ENCODE data around the gene COL25A1.
"Not testable (repeated sequence)": the region's sequence is repeated elsewhere in the genome, so short reads cannot be mapped to it uniquely, and the experiment has no call there.

COL25A1 gene

DNA sequence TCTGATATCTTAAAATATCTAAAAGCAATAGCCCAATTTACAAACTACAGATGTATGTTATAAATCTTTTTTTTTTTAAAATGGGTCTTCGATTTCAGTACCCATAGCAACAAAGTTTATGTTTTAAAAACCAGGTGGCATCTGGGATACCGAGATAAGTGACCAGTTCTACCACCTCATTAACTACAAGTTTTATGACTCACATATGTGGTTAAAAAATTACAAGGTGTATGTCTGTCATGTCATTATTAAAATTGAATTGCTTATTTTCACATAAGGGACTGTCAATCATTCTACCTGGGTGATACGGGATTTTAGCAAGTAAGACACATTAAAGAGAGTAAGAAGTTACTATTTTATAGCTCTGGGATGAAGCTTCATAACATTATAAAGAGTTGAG is 347.6 kb downstream of the COL25A1 start:
- DNase-seq (ENCODE audit: low spot score), result no peak

DNA sequence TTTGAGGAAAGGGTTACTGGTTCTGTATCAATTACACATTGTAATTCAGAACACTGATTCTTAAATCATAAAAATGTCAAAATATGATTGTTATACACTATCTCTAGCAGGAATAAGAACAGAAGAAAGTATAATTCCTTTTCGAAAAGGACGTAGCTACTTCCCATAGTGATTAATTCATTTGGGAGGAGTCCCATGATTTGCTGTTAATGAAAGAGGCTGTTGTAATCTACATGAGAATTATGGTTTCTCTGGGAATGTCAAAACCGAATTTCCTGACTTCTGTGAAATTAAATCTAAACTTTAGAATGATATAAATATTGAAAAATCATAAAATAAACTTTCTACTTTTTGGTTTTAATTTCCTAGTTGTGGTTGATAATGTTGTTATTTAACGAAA is 348.5 kb downstream of the COL25A1 start:
- DNase-seq (ENCODE audit: low spot score), result no peak

DNA sequence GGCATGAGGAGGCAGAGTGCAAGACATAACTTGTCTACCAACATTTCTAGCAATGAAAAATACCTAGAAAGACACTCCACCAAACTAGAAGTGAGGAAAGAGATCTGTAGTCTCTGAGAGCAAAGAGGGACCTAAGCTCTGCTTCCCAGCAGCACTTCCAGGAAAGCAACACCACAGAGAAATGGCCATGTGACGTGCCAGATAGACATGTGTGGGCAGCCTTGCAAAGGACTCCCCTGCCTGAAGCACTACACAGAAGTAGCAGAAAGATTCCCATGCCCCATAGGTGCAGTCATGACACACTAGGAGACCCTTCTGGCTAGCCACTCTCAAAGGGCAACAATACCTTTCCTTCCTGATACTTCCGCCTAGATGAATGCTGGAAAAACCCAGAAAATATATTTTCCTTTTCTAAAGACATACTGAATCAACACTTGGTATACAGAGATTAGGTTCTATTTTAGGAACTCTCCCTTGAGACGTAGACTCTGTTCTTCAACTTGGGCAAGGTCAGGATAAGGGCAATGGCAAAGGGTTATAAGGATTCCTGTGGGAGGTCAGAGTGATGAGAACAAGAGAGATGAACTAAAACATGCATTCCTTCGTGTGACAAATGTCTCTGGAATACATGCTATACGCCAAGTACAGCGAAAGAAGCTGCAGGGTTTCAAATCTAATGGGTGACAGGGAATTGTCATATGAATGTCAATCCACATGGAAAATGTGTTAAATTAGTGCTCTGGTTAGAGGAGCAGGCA is 352.1 kb downstream of the COL25A1 start:
- no peak for DNase-seq (ENCODE audit: low spot score)

DNA sequence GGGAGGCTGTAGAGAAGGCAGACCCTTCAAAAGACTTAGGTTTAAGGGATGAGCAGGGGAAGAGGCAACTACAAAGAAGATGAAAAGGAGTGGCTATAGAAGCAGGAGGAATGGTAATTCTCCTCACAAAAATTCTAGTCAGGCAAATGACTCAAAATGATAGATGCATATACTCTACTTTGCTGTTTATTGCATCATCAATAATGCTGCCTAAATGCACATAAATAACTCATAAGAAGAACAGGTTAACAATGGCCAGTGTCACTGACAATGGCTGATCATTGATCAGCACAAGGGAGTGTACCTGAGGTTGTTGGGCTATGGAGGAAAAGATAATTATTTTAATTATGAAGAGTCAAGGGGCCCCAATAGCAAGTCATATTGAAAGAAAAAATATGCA is 354.9 kb downstream of the COL25A1 start:
- DNase-seq (ENCODE audit: low spot score), result no peak

DNA sequence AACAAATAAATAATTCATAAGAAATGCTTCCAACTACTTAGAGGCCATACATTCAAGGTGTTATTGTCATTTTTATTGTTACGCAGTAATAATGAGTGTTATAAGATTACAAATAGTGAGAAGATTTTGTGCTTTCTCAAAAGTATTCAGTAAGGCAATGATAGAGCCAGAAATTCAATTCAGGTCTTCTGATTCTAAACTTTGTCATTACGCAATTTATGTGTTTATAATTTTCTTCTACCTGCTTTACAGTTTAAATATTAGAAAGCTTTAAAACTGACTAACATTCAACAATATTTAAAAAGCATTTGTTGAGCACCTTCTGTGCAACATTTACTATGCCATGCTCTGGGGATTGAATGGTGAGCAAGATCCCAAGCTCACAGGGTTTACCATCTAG is 356.2 kb downstream of the COL25A1 start:
- DNase-seq (ENCODE audit: low spot score), result no peak

DNA sequence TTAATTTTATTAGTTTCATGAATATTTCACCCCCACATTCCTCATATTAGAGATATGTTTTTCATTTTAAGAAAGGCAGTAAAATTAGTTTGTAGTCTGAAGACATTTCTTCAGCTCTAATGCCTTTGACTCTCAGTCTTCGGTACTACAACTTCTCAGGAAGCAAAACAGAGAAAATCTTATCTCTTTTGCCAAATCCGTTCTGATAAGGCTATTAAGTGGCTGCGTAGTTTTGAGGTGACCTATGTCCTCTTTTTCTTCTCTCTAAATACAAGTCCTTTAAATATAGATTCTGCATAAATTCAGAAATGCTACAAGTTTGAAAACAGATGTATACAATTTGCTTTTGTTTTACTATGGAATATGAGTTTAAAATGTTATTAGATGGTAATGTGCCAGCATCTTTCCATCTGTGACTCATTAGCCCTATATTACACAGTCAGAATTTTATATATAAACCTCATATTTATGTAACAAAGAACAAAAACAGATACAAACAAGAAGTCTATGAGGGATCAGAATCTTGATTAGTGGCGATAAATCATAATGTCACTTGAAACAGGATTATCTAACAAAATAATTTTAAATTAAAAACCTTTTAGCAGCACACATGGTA is 358.4 kb downstream of the COL25A1 start:
- DNase-seq (ENCODE audit: low spot score), result no peak

DNA sequence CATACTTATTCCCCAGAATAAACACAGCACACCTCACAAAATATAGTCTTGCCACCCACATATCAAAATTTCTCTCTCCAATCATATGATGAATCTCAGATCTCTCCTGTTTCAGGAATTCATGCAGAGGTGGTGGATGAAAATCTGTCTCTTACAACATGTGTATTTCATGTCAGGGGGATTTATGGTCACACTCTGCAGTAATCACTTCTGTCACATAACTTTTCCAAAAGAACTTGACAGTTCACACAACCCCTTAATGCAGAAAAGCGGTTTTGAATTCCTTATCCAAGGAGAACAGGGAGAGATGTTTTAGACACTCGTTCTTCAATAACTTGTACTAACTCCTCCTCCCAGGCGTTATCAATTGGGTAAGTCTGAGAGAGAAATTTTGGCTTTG is 359.1 kb downstream of the COL25A1 start:
- no peak for DNase-seq (ENCODE audit: low spot score)

DNA sequence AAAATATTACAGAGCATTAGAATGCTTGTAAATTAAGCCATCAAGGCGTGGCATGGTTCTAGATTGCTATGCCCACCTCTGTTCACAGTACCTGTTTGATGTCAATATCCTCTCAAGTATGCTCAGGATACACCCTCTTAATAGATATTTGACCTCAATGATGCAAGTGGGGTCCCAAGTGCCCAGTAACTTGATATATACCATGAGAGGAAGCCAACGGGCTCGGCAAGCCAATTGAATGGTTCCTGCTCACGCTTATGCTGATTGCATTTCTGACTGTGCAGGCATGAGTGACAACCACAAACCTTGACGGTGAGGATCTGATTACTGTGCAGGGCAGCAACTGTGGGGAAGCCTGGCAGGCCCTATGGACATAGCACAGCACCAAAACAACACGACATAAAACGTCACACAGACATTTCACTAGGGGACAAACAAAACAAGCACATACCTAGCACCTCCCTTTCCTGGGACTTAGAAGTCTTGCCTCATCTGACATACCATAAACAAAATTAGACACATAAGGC is 360.5 kb downstream of the COL25A1 start:
- no peak for DNase-seq (ENCODE audit: low spot score)

DNA sequence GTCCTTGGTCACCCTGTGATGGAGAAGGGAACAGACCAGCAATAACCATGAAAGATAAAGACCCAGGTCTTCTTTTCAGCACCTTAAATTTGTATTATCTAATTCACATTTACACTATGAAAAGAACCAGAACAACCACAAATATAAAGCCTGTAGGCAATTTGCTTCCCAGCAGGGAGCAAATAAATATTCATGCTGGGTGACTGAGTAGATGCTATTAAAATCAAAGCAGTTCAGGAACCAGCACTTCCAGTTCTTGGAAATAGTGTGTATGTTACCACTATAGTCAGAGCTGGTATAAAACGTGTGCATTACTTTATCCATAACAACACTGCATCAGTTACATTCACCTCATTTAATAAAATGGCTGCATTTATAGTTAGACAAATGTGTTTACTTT is 361.8 kb downstream of the COL25A1 start:
- DNase-seq (ENCODE audit: low spot score), result no peak

DNA sequence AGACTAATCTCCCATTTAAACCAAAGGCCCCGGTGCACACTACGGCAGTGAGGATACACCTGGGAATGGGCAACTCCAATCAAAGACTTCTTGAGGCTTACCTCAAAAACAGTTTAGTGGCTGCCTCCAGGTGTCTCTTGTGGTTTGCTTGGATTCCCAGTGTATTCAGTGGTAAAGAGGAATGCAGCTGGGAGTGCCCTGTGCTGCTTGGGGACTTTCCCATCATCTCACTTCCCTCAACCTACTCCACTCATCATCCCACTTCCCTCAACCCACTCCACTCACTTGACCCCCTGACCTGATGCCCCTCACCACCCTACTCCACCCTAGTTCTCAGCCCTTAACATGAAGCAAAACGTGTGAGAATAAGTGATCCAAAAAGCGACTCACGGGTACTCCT is 362.3 kb downstream of the COL25A1 start:
- DNase-seq (ENCODE audit: low spot score), result no peak

DNA sequence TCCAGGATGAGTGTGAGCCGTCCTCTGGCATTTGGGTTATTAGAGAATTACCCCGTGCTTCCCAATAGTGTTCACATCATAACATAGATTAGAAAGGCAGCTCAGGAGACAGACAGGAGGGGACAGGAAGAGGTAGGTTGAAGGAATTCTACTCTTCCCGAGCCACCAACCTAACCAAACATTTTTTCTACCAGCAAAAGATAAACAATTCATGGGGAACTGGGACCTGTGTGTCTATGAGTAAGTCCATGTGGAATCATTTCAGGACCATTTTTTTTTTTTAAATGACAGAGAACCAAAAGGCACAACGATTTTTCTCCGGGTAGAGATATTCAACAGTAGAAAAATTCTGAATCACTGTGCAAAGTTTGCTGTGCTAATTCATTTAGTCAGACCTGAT is 365.4 kb downstream of the COL25A1 start:
- DNase-seq (ENCODE audit: low spot score), result no peak

DNA sequence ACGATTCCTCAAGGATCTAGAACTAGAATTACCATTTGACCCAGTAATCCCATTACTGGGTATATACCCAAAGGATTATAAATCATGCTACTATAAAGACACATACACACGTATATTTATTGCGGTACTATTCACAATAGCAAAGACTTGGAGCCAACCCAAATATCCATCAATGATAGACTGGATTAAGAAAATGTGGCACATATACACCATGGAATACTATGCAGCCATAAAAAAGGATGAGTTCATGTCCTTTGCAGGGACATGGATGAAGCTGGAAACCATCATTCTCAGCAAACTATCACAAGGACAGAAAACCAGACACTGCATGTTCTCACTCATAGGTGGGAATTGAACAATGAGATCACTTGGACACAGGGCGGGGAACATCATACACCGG is 368.5 kb downstream of the COL25A1 start:
- DNase-seq (ENCODE audit: low spot score), result not testable (repeated sequence)

DNA sequence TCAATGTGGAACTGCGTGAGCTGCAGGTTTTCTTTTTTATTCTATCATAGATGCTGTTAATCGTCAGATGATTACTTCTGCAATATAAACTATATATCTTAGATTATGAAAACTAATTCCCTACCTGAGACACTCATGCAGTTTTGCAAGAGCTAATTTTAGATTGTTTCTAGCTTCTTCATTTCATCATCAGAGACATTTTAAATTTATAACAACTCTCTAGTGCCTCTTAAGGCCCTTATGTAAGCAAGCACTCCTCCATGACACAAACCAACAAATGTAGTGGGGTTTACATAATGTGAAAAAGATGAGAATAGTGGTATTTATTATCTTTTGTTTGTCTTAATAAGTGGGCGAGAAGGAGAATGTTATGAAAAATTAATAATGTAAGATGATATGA is 369.4 kb downstream of the COL25A1 start:
- no peak for DNase-seq (ENCODE audit: low spot score)

DNA sequence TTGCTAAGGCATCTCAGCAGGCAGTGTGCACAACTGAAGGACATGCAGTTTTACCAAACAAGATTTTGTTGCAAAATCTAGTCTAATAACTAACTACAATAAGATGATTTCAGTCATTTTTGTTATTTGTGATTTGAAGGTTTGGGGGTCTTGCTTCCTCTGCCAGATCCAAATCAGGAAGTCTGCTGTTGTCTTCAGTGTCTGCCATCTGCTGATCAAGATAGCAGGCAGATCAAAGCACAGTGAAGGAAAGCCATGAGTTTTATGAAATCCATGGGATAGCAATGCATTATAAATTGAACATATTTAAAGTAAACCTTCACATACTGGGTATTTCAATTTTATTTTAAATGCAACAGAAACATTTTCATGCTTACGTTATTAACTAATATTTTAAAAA is 370.5 kb downstream of the COL25A1 start:
- no peak for DNase-seq (ENCODE audit: low spot score)

DNA sequence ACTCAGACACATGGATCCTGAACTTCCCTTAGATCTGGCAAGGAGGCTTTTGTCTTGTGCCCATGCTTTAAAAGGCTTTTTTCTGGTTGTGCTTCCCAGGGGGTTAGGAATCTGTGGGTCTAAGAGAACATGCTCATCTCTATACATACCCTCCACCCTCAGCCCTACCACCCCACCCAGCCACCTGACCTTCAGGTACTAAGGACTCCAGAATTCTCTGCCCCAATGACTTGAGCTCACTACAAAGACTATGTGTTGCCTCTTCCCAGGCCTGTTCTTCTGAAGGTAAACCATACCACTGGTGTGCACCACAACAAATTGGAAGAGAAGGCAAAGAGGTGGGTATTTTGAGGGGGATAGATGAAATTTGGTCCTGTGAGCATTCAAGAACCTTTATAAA is 372.3 kb downstream of the COL25A1 start:
- DNase-seq (ENCODE audit: low spot score), result no peak

DNA sequence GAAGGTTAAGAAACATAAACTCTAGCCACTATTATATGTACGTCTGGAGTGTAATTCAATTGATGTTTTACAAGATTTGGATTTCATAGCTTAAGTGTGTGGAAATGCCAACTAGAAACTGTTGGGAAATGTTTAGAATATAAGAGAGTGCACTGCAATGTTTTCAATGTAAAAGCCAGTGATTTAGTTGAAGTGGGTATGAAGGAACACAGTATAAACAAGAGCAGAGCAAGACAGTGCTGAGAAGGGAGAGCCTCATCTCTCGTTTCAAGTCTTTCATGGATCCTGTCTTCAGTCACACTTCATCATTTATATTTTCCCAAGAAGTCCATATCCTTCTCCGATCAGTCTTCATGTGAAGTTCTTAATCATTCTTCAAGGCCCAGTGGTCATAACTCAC is 375.7 kb downstream of the COL25A1 start:
- no peak for DNase-seq (ENCODE audit: low spot score)

DNA sequence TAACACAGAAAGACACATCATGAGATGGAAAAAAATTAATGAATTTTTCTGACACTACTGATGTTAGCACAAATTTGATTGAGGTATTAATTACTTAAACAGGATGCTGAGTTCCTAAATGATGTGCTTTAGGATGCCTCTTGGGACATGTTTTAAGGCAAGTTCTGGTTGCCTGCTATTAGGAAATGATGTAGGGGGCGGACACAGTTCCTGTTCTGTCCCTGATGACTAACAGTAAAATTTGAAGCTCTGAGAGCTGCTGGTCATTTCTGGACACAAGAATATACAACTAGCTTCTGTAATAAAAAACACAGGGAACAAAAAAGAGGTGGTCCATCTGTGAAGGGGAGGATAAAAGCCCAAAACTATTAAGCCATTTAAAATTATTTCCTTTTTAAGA is 376.4 kb downstream of the COL25A1 start:
- DNase-seq (ENCODE audit: low spot score), result no peak

DNA sequence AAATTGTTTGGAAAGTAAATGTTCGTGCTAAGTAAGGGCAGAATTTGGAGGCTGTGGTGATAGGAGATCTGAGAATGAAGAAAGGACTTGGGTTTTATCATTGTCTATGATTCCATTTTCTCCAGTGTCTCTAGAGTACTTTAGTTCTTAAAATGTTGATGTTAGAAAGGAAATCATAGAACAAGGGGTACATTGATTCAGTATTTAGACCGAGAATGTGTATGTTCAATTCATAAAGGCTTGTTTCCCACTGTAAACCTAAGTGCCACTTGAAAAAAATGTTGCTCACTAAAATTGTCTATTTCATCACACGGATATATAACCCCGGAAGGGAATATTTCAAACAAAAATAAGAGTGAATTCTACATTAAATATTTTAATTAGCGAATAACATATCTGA is 380.3 kb downstream of the COL25A1 start:
- DNase-seq (ENCODE audit: low spot score), result no peak

DNA sequence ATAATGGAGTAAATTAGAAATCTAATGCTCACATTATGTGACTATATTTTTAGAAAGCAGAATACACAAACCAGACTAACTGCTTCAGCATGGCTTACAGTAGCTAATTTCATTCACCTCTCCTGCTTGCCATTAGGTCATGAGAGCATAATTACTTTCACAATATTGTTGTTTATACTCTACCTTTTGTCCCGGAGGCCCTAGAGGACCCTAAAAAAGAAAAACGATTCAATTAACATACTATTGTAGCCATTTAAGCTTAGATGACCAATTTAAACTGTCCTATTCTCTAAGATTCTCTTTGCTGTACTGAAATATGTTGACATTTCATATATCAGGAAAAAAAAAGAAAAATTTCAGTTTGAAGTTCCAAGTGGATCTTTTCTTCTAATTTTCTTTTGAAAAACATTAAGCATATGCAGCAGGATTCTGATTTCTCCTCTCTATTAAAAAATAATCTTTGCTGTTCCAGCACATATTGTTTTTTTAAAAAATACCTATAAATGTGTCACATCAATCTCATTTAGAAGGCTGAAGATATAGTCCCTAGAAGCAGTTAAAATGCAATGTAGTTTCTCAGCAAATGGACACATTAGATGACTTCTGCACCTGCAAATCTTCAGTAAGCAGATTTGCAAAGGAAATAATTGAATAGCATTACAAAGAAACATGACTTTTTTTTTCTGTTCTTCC is 381.9 kb downstream of the COL25A1 start:
- no peak for DNase-seq (ENCODE audit: low spot score)

DNA sequence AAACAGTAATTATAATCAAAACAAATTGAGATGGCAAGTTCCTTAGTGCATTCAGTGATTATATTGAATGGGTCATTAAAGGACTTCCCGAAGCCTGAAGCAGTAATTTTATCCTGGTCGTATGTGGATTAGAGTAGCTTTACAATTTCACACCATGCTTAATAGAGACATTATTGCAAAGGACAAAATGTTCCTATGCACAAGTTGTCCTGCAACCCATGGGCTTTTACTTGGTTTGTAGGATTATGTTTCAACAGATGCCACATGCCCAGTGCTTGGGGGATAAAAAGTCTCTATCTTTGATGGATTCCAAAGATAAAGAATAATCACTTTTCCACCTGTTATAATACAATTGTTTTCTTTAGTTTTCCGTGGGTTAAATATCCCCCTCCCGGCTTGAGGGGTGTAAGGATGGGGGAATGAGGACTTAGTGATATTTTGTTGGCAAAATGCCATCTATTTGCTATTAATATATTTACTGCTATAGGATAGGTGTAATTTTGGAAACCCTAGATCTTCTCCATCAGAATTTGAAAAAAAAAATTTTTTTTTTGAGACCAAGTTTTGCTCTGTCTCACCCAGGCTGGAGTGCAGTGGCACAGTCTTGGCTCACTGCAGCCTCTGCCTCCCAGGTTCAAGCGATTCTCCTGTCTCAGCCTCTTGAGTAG is 383.1 kb downstream of the COL25A1 start:
- no peak for DNase-seq (ENCODE audit: low spot score)

DNA sequence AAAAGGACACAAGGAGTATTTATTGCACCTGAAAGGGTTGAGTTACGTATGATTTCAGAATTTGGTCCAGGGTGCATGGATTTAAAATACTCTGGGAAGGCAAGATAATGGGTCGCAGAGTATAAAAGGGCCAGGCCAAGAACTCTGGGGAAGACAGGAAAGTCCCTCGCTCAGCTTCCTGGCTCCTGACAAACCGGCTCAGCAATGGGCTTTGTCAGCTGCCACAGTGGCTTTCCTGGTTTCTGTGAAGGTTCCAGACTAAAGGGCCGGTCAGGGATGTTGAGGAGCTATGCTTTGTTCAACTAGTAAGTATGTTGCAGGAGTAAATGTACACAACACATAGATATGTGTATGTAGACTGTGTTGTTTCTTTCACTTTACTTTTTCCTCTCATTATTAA is 385.2 kb downstream of the COL25A1 start:
- no peak for DNase-seq (ENCODE audit: low spot score)

DNA sequence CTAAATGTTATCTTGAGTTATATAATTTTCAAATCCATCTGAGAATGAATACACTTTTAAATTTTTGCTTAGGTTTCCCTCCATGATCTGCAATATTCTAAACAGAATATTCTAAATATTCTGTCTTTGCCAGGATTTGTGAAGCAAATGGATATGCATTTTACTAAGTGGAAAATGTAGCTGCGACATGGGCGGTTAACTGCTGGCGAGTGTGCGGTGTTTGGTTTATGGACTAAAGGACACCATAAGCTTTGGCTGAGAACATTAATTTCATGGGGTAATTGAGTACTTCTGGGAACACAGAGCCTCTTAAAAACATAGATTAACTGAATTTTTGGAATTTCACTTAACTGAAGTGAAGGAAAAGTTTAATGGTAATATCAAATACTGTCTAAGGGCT is 385.8 kb downstream of the COL25A1 start:
- no peak for DNase-seq (ENCODE audit: low spot score)
